GM18517 (cell line): ENCODE results near the gene GLI3.

Experiments
- ATAC-seq: cut with Tn5 transposase; IDR thresholded peaks from one replicate; pipeline ENCODE4 v1.9.1; 2021; ENCODE audit warnings: mild to moderate bottlenecking, moderate library complexity; ENCODE audit not compliant: unreplicated experiment

The GLI3 gene

GRCh38 chr7:41977151-41977651 lies 259.8 kb downstream of the GLI3 start:
- ATAC-seq: no peak

GRCh38 chr7:41976411-41976810 lies 260.6 kb downstream of the GLI3 start:
- no peak for ATAC-seq

GRCh38 chr7:41975849-41976248 lies 261.2 kb downstream of the GLI3 start:
- no peak for ATAC-seq

- no peak for ATAC-seq
Observed at GRCh38 chr7:41974870-41975557, 262.0 kb downstream of the GLI3 start.

- ATAC-seq: no peak
Observed at GRCh38 chr7:41973202-41973730, 263.7 kb downstream of the GLI3 start.

- ATAC-seq: no peak
Observed at GRCh38 chr7:41972776-41973175, 264.2 kb downstream of the GLI3 start.

GRCh38 chr7:41972270-41972669 lies 264.7 kb downstream of the GLI3 start:
- ATAC-seq: no peak

- no peak for ATAC-seq
Observed at GRCh38 chr7:41971640-41972187, 265.3 kb downstream of the GLI3 start.

GRCh38 chr7:41970941-41971340 lies 266.1 kb downstream of the GLI3 start:
- no peak for ATAC-seq

GRCh38 chr7:41969561-41970105 lies 267.4 kb downstream of the GLI3 start:
- no peak for ATAC-seq

GRCh38 chr7:41967156-41967555 lies 269.9 kb downstream of the GLI3 start:
- no peak for ATAC-seq

- no peak for ATAC-seq
Observed at GRCh38 chr7:41965951-41966505, 271.0 kb downstream of the GLI3 start.

GRCh38 chr7:41964849-41965745 lies 271.9 kb downstream of the GLI3 start:
- ATAC-seq: no peak

GRCh38 chr7:41964183-41964753 lies 272.7 kb downstream of the GLI3 start:
- ATAC-seq: no peak

- no peak for ATAC-seq
Observed at GRCh38 chr7:41956705-41957104, 280.3 kb downstream of the GLI3 start.

- ATAC-seq: no peak
Observed at GRCh38 chr7:41955893-41956675, 280.9 kb downstream of the GLI3 start.

- no peak for ATAC-seq
Observed at GRCh38 chr7:41955451-41955850, 281.6 kb downstream of the GLI3 start.

- ATAC-seq: no peak
Observed at GRCh38 chr7:41954976-41955375, 282.0 kb downstream of the GLI3 start.

GRCh38 chr7:41948503-41948902 lies 288.5 kb downstream of the GLI3 start:
- ATAC-seq: no peak

- ATAC-seq: peak; percentile 82
Observed at GRCh38 chr7:41943094-41943577, 293.9 kb downstream of the GLI3 start.
